Left lobe of liver (tissue), 2 donors: ENCODE measurements around the gene RAD51AP1. TPM values are rescaled to one million over a fixed set of nuclear protein-coding genes. Genes with fewer than 3 reads are reported as not detected.

Experiments used
- ATAC-seq: fragments of 200-7000 bp; cut with Tn5 transposase; one replicate; pipeline ENCODE4 v1.9.1; 2020; ENCODE audit warnings: mild to moderate bottlenecking, moderate library complexity
- DNase-seq: peaks from one replicate; pipeline ENCODE4 v3.0.0-alpha.2; 2020; ENCODE audit warnings: low spot score
- total RNA-seq: library from RNA; stranded (reverse); gene quantifications from one replicate; pipeline ENCODE4 v1.2.1, GENCODE V29; 2021
- donor health status: DM: no; HTN: no; CAD: no; lungs with moderate emphysema.
- donor health status: DM: no; HTN: yes; CAD: no.

The RAD51AP1 gene
- total RNA-seq, 1 donor from 2014 or later, result 0.65 TPM

GRCh38 chr12:4588916-4589315 is 50.2 kb downstream of the RAD51AP1 start:
- no peak for DNase-seq
- ATAC-seq, result no peak

- DNase-seq, result no peak
Measured at GRCh38 chr12:4589941-4590340, 51.3 kb downstream of the RAD51AP1 start.

GRCh38 chr12:4591180-4591687 is 52.5 kb downstream of the RAD51AP1 start:
- ATAC-seq (no peak), DNase-seq (no peak)

More at GRCh38 chr12:4589941-4590340, 51.3 kb downstream of the RAD51AP1 start:
- ATAC-seq, result no peak

- no peak for ATAC-seq
- no peak for DNase-seq
Measured at GRCh38 chr12:4595881-4596280, 57.2 kb downstream of the RAD51AP1 start.

GRCh38 chr12:4603421-4603820 is 64.7 kb downstream of the RAD51AP1 start:
- DNase-seq (no peak), ATAC-seq (no peak)

GRCh38 chr12:4603946-4604345 is 65.3 kb downstream of the RAD51AP1 start:
- ATAC-seq (no peak), DNase-seq (no peak)

- ATAC-seq (peak; percentile 100), DNase-seq (peak; percentile 81)
Measured at GRCh38 chr12:4604684-4605193, 66.0 kb downstream of the RAD51AP1 start.

GRCh38 chr12:4607056-4607455 is 68.4 kb downstream of the RAD51AP1 start:
- no peak for DNase-seq
- ATAC-seq, result no peak

GRCh38 chr12:4609071-4609470 is 70.4 kb downstream of the RAD51AP1 start:
- no peak for ATAC-seq
- no peak for DNase-seq

Other genes starting within 250 kb of the RAD51AP1 start
- 3.0 TPM for gene TIGAR, start 217.7 kb upstream of the RAD51AP1 start, total RNA-seq
- gene FGF23, start 159.2 kb upstream of the RAD51AP1 start, total RNA-seq, result 0.25 TPM
- gene FGF6, start 93.1 kb upstream of the RAD51AP1 start, total RNA-seq, result not detected
- 8.7 TPM for gene DYRK4, start 23.3 kb downstream of the RAD51AP1 start, total RNA-seq
- gene AKAP3, start 110.2 kb downstream of the RAD51AP1 start, total RNA-seq, result 1.6 TPM
- gene NDUFA9, start 110.2 kb downstream of the RAD51AP1 start, total RNA-seq, result 73.5 TPM
- gene GALNT8, start 181.5 kb downstream of the RAD51AP1 start, total RNA-seq, result not detected